Dedifferentiated amniotic fluid mesenchymal stem cell (primary cell): Measurements from ENCODE around the gene FHDC1.

ENCODE experiments used
- DNase-seq: peaks from one replicate; pipeline ENCODE4 v3.0.0-alpha.2; 2016; ENCODE audit errors: extremely low spot score

FHDC1 gene

DNA sequence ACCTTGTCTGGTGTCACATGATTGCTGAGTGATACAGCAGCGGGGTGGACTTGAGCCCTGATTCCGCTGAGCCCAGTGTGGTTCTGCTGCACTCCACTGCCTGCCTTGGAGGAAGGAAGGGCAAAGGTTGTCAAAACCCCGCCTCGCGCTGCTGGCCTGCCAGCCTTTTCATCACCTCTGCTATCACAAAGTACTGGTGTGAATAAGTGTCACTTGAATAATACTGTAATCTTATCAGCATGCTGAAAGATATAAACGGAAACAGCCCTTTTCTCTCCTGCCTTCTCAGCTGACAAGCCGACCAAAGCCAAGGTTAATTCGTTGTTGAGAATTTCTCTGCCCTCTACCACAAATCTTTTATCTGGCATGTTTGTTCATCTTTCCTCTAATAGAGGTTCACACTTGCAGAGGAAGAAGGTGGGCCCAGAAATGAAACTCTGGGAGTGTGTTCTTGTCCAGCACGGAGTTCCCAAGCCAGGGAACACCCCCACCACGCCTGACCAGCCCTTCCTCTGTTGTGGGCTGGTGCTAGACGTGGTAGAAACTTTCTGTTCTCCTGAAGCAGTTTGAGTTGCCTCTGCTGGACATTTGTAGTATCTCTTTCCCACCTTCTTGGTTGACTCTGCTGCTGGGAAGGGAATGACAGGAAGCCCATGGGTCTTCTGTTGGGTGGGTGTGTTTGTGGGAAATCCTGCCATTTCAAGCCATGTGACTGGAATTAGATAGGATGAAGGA, 21.5 kb downstream of the FHDC1 start:
- no peak for DNase-seq

DNA sequence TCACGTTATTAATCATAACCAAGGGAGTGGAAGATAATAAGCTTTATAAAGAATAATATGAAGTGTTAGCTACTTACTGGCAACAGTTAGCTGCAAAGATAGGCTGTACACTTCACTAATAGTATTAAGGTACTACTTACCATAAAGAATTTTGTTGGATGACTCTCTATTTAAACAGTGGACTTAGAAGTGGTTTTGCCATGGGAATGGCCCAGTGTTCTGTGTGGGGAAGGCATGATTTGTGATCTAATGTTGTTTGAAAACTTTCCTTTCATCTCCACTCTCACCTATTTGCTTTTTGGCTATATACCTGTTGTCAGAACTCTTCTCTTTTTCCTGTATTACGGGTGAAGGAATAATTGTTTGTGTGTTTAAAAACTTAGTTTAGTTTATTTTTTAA, 23.0 kb downstream of the FHDC1 start:
- DNase-seq: no peak

DNA sequence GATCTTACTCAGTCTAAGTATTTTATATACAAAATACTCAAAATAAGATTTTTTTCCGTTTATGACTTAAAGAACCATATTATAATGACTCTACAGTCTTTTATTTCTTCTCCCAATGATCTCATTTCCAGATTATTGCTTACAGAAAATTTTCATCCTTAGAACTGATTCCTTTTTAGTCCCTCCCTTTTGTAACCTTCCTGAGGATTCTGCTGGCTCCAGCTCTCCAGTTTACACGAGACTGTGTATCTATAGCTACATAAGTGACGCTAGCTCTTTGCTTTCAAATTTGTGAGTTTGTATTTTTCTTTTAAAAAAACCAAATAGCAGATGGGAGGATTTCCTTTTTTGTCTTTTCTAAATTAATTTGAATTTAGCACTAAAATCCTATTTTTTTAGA, 24.0 kb downstream of the FHDC1 start:
- no peak for DNase-seq

DNA sequence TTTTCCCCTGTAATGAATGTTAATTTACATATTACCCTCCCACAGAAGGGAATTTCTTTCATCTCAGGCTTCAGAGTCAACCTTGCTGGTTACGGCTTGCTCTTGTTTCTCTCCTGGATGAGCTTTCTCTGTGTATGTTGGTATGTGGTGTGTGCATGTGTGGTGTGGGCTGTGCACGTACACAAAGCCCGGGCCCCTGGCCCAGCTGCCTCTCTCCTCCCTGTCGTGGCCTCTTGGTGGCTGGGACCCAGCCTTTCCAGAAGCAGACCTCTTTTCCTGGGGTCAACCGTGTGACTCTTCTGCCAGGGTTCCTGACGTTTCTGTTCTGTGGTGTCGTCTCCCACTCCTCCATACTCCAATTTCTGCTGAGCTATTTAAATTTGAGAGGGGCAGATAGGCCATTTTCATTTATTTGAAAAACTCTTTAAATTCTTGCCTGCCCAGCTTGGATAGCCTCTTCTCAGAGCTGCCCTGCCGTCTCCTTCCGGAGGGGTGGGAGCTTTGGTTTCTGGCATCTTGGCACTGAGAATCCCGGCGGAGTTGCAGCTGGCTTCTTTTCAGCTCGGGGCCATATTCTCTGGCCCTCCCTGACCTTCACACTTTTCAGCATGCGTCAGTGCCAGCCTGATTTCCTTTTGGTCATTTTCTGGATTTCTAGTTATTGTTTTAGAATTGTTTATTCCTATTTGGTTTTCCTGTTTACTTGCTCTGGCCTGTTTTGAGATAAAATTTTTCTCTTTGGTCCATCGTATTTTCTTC, 25.1 kb downstream of the FHDC1 start:
- DNase-seq: no peak

DNA sequence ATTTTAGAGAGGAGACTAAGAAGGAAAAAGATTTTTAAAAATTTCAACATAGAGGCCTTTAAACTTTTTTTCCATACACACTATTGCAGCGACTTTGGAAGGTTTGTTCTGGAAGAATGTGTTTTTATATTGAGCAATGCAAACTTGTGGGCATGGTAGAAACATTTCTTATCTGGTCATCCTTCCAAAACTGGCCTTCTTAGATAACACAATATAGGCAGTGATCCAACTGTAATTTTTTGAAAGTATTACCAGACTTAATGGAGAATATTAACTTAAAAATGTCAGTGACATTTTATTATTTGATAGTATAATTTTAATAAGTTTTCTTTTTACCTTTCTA, 25.6 kb downstream of the FHDC1 start:
- DNase-seq: peak; percentile 23

DNA sequence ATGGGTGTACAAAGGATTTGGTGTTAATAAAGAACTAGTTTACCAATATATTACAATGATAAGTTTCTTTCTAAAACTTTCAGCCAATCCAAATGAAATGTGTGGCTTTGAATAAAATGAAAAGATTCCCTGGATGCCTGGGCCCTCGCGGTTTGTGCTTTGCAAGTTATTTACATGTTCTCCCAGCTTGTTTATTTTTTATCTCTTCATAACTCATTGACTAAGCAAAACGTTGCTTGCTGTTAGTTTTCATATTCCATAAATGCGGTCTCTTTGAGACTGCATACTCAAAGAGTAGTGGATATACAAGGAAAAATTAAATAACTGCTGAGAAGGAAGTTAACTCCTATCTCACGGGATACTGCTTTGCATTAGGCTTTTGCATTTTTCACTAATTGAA, 26.0 kb downstream of the FHDC1 start:
- no peak for DNase-seq

DNA sequence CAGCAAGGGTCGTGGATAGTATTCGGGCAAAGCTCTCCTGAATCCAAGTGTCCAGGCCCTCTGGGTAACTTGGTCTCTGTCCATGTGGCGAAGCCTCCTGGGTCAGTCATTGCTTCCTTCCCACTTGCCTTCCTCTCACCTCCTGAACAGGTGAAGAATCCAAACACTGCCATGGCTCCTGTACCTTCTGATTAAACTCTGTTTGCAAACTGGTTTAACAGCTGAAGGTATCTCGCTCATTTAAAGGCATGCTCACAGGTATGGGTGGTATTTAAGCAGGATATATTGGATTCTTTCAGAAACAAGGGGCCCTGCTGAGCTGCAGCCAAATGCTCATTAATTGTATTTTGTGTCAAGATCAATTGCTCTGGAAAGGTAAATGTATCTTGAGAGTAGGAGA, 28.2 kb downstream of the FHDC1 start:
- DNase-seq: no peak

DNA sequence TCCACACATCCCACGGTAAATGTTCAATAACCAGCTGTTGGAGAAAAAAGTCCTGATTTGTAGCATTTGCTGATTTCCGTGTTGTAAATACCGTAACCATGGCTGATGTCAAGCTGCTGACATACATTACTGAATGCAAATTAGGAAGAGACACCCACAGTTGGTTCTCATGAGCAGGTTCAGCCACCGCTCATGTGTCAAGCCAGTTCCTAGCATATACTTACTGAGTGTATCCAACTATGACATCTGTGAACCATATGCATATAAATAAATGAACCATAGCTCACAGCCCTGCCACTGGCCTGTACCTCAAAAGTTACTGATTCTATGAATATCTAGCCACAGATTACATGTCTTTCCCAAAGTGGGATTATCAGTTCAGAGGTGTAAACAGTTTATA, 29.5 kb downstream of the FHDC1 start:
- DNase-seq: no peak

DNA sequence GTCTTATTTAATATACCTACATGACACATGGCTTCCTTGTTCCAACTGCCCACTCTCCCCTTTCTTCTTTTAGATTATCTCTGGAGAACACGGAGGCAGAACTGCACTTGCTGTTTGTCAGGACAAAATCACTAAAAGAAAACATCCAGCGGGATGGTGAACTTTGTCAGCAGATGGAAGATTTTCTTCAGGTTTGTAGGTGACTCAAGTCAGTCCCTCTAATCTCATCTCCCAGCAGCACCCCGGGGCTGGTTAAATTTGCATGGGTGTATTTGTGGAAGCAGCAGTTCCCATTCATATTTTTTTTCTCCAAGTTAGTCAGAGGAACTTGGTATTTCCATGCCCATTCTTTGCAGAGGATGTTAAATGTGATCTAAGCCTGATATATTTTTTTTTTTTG, 31.8 kb downstream of the FHDC1 start:
- DNase-seq: no peak

DNA sequence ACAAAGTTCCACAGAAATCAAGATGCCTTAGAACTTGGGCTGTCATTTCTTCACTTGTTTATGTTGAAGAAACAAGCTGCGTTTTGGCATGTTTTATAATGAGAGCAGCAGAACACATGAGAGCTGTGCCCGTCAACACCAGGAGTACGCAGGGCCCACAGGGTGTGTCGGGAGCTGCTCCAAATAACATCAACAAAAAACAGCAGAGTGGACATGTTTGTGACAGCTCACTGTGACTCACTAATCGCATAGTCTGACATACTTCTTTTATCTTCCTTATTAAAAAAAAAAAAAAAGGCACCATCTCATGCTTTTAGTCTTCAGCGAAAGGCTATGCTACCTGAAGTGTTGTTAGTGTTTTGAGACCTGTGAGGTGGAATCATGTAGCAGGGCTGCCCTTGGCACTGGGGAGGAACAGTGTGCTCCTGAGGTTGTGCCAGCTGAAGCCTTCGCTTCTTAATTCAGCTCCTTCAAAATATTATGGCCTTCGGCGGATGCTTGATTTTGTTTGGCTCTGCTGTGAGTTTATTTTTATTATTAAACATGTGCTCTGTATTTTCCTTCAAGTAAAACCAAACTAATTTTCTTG, 32.8 kb downstream of the FHDC1 start:
- DNase-seq: no peak

DNA sequence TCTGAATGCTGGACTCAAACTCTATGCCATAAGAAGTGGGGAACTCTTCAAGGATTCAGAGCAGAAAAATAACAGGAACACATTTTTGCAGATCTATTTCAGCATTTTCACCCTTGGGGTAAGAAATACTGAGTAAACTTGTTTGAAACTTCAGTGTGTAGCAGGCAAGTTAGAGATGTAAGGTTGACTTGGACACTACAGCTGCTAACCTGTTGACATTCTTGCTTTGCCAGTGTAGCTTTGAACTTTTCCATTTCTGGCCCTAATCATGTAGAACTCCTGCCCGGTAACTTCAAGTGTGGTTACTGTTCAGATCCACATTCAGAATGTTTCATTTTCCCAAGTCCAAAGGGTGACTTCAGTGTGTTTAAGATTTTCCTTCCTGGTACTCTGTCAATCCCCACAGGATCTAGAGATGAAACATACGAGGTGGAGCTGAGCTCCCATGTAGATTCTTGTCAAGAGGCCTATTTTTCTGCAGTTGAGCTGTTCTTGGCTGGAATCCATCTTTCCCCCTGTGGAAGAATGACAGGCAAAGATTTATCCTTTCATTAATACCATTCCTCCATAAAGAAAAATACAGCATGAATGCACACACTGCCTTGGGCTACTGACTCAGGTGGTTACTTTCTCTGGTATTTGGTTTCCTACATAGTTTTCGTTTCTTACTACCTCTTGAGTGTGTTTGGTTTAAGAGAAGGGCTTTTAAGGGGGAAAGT, 34.1 kb downstream of the FHDC1 start:
- DNase-seq: peak; percentile 35

DNA sequence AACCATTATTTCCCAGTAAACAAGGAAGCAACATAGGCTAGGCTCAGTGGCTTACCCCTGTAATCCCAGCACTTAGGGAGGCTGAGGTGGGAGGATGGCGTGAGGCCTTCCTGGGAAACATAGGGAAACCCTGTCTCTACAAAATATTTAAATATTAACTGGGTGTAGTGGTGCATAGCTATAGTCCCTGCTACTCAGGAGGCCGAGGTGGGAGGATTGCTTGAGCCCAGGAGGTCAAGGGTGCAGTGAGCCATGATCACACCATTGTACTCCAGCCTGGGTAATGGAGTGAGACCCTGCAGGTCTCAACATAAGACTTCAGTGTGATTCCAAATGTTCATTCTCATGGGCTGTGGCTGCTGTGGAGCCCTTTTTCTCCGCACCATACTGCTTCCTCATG, 34.9 kb downstream of the FHDC1 start:
- no peak for DNase-seq

DNA sequence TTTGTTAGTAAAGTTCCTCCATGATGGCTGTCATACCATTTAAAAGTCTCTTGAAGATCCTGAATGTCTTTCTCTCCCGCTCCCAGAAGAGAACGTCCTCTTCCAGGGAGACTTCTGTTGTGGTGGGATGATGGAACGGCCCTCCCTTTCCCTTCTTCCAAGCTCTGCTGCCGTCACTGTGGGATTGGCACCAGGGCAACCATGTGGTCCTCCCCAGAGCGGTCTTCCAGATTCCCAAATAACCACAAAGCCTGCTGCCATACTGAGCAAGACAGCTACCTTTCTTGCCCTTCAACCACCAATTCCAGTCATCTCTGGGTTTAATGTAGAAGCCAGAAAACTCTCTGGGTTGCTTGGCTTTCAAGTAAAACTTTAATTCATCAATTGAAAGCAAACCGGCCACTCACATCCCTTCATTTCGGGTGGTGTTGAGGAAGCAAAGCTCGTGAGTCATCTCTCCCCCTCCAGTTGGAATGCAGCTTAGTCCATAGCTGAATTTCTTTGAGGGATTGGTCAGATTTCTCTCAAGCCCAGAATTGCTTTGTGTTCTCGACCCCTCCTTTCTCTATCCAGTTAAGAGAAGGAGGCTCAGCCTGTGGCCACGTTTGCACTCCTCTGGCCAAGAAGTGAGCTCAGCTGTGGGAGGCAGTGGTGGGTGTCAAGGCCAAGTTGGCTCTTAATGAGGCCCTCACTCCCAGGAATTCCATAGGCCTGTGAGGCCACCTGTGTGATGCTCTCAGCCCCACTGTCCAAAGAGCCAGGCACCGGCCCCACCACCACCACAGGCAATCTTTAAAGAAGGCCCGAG, 36.9 kb downstream of the FHDC1 start:
- DNase-seq: peak; percentile 95

DNA sequence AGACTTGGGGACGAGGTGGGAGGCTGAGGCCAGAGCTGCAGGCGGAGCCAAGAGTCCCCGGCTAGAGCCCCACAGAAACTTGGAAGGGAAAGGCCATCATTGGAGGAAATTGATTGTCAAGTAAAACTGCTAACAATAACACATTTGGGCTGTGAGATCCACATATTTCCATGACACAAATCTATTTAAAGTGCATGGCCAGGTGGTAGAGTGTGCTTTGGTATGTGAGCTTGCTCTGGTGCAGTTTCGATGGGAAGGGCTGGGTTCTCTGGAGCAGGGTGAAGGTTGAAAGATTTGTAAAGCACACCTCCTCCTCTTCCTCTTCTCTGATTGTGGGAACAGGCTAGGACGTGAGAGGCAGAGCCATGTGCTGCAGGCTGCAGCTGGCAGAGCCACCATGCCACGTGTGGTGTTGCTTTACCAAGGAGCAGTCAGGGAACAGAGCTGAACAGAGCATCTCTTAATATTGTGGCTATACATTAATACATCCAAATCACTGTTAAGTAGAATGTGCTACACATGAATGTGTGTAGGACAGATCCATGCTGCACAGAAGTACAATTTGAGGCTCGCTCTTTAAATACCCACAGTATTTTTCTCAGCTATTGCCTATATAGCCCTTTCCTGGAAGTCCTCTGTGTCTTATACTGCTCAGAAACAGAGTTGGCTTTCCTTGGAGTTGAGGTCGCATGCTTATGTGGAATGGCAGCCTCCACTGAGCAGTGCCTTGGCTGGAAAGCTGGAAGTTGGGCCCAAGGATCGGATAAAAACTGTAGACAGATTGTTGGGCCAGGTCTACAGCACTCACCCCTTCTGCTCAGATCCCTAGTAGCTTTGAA, 37.7 kb downstream of the FHDC1 start:
- DNase-seq: no peak

DNA sequence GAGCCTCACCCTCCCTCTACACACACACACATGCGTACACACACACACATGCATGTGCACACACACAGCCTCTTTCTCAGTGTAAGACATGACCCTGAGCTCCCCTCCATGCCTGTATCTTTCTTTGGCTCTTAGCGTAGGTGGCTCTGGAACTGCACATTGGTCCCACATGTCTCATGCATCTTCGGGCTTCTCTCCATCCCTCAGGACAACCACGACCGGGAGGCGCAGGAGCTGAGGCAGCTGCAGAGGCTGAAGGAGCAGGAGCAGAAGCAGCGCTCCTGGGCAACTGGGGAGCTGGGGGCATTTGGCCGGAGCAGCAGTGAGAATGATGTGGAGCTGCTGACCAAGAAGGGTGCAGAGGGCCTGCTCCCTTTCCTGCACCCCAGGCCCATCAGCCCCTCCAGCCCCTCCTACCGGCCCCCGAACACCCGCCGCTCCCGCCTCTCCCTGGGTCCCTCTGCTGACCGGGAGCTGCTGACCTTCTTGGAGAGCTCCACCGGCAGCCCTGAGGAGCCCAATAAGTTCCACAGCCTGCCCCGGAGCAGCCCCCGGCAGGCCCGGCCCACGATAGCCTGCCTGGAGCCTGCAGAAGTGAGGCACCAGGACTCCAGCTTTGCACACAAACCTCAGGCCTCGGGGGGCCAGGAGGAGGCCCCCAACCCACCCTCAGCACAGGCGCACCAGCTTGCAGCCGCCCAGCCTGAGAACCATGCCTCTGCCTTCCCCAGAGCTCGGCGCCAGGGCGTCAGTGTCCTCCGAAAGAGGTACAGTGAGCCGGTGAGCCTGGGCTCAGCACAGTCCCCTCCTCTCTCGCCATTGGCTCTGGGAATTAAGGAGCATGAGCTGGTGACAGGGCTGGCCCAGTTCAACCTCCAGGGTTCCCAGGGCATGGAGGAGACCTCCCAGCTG, 38.6 kb downstream of the FHDC1 start:
- DNase-seq: no peak

DNA sequence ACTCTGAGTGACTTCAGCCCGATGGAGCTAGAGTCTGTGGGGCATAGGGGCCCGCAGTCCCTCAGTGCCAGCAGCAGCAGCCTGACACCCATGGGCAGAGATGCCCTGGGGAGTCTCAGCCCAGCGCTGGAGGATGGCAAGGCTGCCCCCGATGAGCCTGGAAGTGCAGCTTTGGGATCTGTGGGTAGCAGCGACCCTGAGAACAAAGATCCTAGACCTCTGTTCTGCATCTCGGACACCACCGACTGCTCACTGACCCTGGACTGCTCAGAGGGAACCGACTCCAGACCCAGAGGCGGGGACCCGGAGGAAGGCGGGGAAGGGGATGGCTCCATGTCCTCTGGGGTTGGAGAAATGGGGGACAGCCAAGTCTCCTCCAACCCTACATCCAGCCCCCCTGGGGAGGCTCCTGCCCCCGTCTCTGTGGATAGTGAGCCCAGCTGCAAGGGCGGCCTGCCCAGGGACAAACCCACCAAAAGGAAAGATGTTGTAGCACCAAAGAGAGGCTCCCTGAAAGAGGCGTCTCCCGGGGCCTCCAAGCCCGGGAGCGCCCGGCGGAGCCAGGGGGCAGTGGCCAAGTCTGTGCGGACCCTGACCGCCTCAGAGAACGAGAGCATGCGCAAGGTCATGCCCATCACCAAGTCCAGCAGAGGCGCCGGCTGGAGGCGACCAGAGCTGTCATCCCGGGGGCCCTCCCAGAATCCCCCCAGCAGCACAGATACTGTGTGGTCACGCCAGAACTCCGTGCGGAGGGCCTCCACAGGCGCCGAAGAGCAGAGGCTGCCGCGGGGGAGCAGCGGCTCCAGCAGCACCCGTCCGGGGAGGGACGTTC, 39.5 kb downstream of the FHDC1 start:
- DNase-seq: no peak

DNA sequence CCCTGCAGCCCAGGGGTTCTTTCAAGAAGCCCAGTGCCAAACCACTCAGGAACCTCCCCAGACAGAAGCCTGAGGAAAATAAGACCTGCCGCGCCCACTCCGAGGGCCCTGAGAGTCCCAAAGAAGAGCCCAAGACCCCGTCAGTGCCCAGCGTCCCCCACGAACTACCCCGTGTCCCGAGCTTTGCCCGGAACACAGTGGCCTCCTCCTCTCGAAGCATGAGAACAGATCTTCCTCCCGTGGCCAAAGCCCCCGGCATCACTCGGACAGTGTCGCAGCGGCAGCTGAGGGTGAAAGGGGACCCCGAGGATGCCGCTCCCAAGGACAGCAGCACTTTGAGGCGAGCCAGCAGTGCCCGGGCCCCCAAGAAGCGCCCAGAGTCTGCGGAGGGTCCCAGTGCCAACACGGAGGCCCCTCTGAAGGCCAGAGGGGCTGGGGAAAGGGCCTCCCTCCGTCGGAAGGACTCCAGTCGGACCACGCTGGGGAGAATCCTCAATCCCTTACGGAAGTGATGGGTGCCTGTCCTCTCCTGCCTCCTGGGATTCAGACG, 40.2 kb downstream of the FHDC1 start:
- DNase-seq: no peak

DNA sequence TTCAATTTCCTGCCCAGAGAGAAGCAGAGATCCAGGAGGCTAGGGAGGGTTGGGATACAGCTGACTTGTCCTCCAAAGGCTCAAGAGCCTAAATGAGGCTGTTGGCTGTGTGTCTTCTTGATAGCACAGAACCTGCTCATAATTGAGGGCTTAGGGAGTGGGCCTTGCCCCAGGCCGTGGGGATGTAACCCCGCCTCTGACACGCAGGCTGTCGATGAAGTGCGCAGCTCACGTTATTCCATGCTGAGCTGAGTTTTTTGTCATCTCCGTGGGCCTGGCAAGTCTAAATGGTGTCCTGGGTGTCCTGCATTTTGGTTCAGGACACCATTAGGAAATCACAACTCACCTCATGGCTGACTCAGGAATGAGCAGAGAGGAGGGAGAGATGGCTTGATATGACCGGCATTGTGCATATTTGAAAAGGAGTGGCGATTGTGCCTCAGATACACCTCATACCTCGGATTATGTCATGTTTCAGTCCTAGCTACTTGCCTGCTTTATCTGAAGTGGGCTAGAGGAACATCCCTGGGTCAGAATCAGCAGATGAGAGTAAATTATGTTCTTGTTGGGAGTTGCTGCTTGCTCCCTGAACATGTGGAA, 43.7 kb downstream of the FHDC1 start:
- DNase-seq: no peak
